ENCODE results near the gene SLC22A5.
"Not testable (repeated sequence)": the region's sequence is repeated elsewhere in the genome, so short reads cannot be mapped to it uniquely, and the experiment has no call there.

The SLC22A5 gene

DNA sequence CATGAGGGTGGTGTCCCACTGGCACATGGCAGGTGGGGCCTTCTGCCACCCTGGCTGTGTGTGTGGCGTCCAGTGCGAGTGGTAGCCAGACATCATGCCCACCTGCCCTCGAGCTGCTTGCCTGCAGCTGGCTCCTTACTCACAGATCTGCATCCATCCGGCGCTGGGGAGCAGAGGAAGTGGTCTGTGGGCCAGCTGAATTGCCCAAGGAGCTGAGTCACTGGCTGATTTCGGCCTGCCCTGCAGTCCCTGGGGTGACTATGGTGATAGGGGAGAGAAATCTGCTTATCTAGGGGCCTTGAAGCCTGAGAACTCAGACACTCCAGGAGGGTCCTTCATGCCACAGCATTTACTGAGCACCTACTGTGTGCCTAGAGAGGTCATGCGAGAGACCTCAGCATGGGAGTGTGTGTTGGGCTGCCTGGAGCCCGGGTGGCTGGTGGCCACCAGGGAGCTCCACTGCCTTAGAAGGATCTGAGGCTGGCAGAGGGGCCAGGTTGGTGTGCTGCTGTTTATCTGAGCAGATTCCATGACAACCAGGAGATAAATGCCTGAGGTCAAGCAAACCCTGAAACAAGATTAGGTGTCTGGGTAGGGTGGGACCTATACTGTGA is 57.1 kb downstream of the SLC22A5 start:
- peak in 1 of 2 experiments; percentile 63 for DNase-seq (ENCODE audit: low read depth in 2 of 2)

DNA sequence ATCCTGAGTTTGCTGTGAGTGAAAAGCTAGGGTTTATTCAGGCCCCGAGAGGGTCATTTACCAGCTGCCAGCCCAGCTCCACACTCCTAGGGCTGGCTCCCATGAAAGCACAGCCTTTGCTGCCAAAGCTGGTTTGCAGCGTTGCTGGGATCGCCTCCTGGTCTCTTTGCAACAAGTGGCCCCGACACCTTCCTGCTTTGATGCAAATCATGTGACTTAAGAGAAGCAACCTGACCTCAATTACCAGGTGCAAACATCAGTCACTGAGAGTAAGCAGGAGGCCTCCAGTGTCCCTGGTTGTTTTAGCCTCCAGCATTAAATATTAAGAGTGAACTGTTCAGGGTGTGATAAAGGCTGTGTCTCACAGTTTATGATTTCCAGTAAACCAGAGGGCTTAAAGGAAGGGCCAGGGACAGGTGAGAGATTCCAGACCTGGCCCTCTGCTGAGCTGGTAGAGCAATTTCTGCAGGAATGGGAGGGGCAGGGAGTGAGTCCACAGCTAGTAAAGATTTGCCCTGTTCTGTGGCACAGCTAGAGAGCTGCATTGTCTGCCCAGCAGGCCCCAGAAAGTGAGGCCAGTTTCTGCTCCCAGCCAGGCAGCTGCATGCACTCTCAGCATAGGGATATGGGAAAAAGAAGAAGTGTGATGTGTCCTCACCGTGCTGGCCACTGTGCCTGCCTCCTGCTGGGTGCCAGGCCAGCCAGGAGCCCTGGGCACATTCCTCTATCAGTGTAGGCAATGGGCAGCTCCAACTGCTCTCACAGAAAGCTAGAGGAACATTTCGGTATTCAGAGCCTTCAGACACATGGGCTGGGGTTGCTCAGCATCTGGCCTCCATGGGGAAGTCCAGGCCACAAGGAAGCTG is 58.0 kb downstream of the SLC22A5 start:
- peak in 1 of 2 experiments; percentile 31 for DNase-seq (ENCODE audit: low read depth in 2 of 2)

DNA sequence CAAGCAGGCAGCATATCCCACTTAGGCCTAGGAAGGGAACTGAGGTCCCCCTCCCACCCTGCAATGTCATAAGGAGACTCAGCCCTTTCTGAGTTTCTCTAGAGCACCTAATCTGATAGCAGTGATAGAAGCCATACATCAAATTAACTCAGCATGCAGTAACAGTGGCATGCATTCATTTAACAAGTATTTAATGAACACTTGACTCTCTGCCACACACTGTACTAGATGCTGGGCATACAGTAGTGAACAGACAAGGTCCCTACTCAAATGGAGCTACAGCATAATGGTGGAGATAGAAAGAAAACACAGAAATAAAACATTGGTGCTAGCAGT is 58.6 kb downstream of the SLC22A5 start:
- no peak for DNase-seq (ENCODE audit: low read depth in 2 of 2)

DNA sequence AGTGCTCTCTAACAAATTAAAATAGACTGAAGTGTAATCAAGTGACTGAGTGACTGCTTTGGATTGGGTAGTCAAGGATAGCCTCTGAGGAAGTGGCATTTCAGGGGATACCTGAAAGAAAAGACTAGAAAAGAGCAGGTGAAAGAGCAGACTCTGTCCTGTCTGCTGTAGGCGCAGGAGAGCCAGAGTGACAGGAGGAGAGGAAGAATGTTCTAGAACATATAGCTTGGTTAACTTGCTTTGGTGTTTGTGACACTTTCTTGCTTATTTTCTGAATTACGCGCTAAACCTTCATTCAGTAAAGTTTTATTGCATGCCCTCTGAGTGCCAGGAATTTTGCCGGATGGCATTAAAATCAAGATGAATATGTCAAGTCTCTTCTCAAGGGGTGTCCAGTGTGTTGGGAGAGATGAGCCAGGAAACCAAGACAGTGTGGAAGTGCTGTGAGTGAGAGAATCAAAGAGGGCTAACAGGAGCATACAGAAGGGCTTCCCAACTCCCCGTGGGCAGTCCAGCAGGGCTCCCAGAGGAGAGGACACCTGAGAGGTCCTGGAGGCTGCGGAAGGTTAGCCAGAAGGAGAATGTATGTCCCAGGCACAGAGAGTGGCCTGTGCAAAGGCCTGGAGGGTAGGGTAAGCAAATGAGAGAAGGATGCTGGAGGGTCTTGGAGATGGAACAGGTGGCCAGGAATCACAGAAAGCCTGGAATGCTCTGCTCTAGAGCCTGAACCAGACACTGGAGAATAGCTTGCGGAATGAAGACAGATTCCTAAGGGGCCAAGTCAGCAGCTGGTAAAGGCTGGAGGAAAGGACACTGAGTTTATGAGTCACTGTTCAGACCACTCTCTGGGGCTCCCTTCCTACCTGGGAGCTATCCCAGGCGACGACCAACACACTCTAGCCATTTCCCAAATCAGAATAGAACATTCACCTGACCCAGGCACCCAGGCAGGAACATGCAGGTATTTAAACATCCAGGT is 59.3 kb downstream of the SLC22A5 start:
- DNase-seq (ENCODE audit: low read depth in 2 of 2): no peak

DNA sequence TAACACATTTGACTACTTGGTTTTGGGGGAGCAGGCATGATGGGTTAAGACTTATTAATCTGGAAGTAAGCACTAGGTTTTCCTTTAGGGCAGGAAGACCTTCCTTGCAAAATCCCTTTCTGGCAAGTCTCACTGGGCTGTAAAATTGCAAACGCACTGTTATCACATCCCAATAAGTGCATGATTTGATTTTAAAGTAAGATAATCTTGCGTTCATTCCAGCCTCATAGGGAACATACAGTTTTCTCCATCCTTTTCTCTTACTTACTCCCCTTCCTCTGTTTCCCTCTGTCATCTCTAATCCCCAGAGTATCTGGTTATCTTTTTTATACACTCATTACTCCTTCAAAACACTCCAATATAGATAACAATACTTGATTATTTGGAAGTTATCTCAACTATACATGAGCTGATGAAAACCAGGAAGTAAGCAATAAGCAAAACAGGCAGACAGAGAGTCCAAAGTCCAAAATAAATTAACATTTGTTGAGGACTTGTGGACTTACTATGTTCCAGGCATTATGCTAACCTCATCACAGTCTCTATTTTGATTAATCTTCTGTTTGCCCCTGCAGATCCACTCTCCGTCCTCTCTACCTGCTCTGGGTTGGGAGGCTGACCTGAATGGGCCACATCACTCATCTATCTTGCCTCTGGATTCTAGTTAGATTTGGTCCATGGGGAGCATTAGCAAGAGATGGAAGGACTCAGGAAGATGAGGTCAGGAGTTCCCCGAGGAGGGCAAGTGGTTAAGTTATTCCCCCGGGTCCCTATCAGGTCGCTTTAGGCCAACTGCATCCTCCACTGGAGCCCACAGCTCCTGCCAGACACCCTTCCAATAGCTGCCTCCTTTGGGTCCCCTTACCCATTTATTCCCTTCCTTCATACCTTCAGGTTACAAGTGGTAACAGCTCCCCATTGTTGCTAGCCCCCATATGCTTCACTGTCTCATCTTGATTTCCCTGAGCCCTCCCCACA is 60.2 kb downstream of the SLC22A5 start:
- no peak for DNase-seq (ENCODE audit: low read depth in 2 of 2)

DNA sequence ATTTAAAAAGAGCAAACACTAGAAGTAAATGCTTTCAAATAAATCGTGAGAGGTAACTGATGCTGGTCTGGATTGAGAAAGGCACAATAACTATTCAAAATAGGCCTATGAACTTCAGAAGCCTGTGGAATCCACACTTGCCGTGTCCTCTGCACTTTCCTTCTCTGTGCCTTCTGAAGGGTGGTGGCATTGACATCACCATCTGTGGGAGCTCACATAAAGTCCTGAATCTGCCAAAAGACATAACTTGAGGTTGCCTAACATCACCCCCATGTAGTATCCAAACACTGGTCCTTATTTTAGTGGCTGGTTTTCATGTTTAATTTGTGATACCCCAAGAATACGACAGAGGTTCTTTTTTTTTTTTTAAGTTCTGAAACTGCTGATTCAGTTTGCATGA is 61.2 kb downstream of the SLC22A5 start:
- DNase-seq (ENCODE audit: low read depth in 2 of 2): no peak

DNA sequence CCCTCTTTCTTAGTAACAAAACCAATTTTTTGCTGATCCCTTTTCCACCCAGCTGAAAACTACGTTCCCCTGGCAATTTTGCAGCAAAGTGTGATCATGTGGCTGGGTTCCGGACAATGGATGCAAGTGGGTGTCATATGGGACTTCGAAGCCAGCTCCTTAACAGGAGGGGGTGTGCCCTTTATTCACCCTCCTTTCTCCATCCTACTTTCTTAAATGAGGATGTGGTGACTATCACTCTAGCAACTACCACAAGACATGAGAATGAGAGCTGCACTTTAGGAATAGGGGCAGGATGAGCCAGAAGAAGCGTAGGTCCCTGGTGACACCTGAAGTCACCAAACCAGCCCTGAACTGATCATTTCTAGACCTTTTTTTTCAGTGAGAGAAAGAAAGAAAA is 62.1 kb downstream of the SLC22A5 start:
- no peak for DNase-seq (ENCODE audit: low read depth in 2 of 2)

DNA sequence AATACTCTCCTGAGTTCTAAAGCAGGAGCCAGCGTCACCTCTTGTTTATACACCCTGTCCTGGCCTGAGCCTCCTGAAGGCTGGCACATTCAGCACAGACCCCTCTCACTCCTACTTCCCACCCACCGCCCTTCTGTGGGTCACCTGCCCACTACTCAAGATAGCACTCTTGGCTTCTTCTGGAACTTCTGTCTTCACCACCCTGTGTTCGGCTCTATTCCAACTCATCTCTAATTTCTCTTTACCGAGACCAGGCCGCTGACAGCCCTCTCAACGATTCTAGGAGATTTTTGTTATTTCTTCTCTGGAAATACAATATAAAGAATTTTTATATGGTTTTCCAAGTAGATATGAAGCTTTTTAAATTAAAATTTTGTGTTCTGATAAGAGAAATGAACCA is 63.6 kb downstream of the SLC22A5 start:
- no peak for DNase-seq (ENCODE audit: low read depth in 2 of 2)

DNA sequence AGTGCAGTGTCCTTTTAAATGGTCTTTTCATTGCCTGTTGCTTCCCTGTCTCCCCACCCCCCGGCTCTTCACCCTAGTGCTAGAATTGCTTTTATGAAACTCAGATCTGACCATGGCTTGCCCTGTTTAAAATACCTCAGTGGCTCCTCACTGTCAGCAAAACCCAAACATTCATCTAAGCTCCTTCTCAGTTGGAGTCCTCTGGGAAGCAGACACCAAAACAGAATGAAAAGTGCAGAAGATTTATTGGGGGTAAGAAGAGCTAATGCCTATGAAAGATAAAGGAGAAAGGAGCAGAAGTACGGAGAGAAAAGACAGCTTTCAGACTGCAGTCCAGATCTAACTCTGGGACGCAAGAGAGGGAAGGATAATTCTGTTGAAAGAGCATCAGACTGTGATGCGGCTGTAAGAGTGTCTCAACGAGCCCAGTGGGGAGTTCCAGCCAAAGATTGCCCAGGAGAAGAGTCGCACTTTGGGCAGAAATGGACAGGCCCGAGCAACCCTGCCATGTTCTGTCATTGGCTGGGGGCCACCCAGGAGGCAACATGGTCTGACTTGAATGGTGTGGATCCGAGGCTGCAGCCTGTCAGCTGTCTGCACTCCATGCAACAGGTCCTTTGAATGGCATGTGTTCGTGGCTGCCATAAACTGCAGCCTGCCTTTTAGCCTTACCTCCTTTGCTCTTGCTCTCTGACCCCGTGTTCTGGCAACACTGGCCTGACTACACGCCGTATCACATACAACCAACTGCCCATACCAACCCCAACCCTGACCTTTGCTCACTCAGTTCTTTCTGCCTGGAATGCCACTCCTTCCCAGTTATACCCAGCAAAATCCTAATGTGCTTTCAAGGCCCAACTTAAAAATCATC is 65.1 kb downstream of the SLC22A5 start:
- DNase-seq (ENCODE audit: low read depth in 2 of 2): no peak

DNA sequence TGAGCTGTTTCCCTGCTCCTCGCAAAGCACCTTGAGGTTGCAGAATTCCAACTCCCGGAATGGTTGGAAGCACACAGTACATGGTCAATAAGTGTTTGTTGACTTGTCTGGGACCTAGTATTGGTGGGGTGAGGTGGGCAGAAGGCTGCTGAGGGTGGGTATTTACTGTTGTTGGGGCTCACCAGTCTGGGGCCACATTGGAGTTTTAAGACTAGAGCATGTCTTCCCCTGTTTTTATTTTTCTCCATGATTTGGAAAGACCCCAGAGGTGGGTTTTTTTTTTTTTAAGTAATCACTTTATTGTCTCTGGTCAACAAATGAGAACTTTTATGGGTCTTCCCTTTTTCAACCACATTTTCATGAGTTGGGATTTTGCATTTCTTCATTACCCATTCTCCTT is 65.9 kb downstream of the SLC22A5 start:
- DNase-seq (ENCODE audit: low read depth in 2 of 2): no peak

DNA sequence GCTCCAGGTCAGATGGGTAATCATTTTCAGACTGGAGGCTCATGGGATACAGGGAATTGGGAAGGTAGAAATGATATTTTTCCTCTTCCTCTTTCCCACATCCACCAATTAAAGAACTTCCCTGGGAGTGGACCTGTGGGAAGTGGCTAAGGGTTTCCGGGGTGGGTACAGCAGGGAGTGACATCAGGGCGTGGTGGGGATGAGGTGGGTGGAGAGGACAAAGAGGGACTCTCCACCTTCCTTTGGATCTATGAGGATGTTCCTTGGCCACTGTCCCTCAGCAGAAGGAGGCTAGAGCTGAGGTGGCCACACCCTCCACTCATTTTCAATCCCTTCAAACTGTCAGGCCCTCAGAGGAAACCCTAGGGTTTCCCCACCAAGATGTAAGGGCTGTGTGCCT is 66.4 kb downstream of the SLC22A5 start:
- no peak for DNase-seq (ENCODE audit: low read depth in 2 of 2)

DNA sequence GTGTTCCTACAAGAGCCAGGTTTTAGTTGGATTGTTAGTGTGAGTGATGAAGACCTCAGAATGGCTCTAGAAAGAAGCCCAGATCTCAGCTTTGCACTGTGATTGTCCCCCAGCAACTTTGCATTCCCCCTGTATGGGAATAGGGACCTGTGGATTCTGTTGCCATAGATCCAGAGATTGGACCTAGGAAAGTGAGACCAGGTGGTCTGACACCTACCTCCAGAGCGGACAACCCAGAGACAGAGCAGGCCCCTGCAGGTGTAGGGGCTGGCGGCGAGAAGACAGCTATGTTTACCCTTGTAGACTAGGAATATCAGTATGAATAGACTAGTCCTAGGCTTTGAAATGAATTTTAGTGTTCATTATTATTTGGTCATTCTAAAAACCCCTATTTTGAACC is 67.4 kb downstream of the SLC22A5 start:
- no peak for DNase-seq (ENCODE audit: low read depth in 2 of 2)

DNA sequence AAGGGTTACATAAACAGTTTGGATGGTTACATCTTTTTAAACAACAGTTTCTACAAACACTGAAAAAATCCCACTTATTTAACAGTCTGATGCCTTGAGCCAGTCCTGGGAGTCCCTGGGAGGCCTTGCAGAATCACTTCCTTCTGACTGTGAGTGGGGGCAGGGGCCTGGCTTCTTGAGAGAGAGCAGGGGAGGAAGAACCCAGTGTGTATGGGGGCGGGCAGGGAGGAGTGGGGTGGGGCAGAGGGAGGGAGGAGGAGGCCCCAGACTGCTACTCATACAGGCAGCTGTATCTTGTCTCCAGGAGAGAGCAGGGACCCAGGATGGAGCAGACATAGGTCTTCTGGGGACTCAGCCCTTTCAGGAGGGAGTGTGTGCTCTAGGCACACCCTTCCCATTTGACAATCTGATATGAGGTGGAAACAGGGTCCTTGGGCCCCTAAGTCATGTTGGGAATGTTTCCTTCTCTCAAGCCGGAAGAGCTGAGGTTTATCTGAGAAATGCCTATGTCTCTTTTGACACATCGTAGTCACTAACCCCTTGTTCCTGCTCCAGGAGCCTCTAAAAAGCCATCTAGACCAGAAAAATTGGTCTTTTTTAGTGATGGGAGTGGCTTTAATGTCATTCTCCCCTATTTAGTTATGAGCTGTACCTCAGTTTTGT is 68.2 kb downstream of the SLC22A5 start:
- DNase-seq (ENCODE audit: low read depth in 2 of 2): peak in 1 of 2 experiments; percentile 53

DNA sequence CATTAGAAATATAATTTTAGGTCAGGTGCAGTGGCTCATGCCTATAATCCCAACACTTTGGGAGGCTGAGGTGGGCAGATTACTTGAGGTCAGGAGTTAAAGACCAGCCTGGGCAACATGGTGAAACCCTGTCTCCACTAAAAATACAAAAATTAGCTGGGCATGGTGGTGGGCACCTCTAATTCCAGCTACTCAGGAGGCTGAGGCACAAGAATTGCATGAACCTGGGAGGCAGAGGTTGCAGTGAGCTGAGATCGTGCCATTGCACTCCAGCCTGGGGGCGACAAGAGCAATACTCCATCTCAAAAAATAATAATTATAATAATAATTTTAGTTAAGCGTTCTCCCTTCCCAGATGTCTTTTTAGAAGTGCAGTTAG is 68.7 kb downstream of the SLC22A5 start:
- not testable (repeated sequence) for DNase-seq (ENCODE audit: low read depth in 2 of 2)

DNA sequence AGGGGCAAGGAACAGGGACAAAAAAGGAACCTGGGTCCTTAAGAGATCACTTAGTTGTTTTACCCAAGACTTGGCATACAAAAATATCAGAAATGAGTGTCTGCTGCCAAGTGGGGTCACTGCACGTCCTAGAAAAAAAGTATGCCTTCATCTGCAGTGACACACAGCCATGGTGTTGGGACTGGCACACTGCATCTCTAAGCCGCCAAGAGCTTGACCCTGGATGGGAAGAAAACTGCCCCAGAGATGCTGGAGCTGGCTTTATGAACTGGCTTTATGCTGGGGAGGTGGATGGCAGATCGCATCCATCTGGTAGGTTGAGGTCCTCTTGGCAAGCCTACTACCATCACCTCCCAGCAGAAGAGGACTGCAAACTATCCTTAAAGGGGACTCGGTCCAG is 69.4 kb downstream of the SLC22A5 start:
- DNase-seq (ENCODE audit: low read depth in 2 of 2): no peak

DNA sequence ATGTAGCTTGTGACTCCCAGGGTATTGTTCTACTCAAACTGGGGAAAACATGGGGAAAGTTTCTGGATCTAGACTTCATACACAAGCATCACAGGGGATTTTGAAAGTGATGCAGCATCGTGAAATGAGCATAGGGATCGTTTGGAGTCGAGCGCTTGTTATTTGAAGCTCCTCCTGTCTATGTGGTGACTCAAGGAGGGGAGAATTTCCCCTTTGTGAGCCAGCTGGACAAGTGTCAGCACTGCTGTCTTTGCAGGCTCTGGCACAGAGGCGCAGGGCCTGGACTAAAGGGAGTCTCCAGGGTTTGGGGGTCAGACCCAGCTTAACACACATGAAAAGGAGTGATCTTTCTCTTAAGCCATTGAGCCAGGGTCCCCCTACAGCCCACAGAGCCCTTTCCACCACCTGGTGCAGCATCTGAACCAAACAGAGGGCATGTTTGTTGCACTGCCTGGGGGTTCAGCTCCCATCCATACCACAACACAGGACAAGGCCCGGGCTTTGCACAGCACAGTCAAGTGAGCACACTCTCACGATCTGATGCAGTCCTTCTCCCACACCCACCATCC is 70.1 kb downstream of the SLC22A5 start:
- no peak for DNase-seq (ENCODE audit: low read depth in 2 of 2)

DNA sequence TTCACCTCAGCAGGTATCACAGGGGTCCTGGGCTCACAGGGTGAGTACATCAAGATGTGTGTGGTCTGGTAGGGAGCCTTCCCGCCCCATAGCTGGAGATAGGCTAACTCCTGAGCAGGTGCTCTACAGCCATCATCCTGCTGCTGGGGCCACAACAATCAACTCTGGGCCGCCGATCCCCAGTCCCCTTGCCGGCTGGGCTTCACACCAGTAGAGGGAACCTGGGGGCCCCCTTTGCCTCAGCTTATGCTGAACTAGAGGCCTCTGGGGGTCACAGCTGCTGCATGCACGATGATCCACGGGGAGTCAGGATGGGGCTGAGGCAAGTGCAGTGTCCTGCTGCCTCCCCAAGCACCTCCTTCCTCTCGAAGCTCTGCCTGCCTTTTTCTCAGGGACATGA is 74.6 kb downstream of the SLC22A5 start:
- DNase-seq (ENCODE audit: low read depth in 2 of 2): no peak
